ACHN (cell line): ENCODE measurements around the gene ZYX.

ENCODE experiments used
- DNase-seq: peaks from one replicate; pipeline ENCODE4 v3.0.0-alpha.2; 2015
- in situ Hi-C: cut with HindIII; loops from 2 replicates; pipeline ENCODE4 v1.10.0; 2017; ENCODE audit warnings: low sequenced_read_pairs, low pct_ligation_motif_present, low pct_unique_long_range_greater_than_20kb

ZYX gene

DNA sequence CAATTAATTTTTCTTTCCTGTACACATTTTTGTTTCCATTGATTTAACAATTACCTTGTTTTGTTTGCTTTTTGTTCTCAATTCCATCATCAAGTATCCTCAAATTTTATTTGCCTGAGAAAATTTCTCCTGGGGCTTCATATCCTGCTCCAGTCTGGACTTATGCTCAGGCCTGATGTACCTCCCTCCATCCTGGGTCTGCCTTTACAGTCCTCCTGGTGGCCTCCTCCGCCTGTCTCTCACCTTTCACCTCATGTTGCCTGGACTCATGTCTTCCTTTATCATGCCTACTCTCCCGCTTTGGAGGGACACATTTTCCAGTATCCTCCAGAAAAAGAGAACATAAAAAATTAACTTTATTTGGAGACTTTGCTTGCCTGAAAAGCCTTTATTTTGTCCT, 50.0 kb downstream of the ZYX start:
- in situ Hi-C loops: no loop called here
- no peak for DNase-seq

DNA sequence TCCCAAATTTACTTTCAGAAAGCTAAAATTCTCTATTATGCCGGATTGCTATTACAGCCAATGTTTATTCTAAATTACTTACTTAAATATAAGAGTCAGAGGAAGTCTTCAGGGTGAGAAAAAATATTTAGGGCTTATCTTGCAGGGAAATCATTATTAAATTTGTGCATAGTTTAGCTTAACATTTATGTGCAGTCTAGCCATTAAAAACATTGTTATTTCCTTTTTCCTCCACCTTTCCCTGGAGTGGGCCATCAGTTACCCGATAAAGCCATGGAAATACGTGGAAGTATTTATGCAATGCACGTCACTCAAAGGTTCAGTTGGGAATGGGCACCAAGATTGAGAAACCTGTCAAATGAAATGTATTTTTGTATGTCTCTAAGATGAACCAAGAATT, 52.6 kb downstream of the ZYX start:
- no peak for DNase-seq
- in situ Hi-C loops: no loop called here

DNA sequence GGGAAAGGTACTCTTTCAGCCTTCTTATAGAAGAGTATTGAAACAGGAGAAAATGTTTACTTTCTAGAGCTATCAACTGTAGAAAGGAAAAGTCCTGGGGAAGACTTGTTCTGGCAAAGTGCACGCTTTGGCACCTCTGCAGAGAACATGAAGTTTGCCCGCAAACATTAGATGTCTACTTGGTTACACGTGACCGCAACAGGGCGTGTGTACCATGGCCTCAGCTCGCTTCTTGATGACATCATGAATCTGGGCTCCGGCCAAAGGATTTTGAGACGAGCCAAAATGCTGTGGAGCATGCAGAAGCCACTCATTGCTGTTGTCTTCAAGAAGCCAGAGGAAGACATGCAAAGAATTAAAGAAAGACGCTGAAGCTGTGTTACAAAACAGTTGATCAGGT, 53.5 kb downstream of the ZYX start:
- in situ Hi-C loops: no loop called here
- DNase-seq: peak; percentile 85

DNA sequence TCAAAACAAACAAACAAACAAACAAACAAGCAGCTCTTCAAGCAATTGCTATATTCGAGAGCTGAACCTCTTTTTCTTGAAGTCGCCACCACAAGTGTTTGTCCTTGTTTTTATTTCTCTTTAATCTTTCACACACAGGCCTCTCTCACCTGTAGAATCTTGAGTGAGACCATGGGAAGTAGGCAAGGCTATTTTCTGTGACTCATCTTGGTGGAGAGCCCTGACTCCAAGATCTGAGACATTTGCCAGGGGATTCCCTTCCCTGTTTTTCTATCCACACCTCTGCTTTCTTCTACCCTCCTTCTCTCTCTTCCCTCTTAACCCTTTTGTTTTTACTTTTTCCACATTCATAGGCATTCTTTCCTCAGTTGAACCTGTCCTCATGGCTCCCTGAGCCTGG, 54.1 kb downstream of the ZYX start:
- in situ Hi-C loops: no loop called here
- DNase-seq: peak; percentile 11

DNA sequence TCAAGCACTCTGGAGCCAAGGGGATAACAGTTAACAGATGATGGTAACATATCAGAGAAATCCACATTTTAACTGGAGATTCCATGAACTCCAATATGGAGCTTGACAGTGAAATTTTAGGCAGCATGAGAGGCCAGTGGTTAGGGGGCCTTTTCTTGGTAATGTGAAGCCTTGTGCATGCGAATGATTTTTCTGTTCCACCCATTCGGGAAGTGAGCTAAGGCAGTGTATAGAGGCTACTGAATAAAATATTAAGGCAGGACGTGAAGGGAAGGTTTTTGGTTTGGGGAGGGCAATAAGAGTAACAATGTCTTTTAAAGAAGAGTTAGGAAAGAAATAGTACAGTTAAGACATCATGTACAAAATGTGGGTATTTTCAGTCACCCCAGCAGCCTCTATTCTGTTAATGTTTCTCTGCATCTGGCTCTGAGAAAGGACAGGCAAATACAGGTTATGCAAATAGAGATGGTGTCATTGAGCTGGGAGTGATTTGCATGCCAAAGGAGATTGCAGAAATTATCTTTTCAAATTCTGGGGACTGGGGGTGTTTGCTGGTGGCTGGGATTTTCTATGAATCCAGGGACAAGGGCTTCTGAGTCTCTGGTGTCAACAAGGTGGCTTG, 55.3 kb downstream of the ZYX start:
- in situ Hi-C loops: no loop called here
- no peak for DNase-seq

DNA sequence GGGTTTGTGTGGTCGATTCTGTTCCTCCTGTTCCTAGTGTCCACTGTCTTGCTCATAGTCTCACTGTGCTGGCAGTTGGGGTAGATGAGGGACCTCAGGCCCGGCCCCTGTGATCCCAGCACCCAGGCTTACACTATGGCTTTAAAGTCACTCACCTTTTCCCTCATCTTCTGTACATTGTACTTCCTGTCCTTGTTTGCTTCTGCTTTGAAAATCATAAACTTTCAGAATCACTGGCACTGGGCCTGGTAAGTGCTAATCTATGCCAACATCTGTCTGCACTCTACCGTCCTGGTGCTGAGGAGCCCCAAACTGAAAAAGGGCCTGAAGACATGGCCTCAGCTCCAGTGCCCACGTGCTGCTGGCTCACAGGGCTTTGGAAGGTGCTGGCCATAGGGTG, 56.4 kb downstream of the ZYX start:
- in situ Hi-C loops: no loop called here
- no peak for DNase-seq

DNA sequence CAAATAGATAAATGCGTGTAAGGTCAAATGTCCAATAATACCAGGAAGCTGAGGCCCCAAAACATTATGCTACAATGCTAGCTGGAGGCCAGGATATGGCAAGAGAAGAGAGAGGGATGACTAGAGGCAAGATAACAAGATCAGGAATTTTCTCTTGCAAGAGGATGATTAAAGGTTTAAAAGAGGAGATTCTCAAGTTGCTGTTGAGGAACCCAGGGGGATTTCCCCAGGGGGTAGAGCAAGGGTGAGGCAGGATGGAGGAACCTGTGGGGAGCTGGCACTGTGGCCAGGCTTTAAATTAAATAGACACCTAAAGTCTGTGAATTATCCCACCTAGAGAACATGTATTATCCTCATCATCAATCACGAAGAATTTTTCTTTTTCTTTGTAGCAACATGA, 58.7 kb downstream of the ZYX start:
- no peak for DNase-seq
- in situ Hi-C loops: no loop called here
